HepG2 (cell line): ENCODE measurements around the gene GSK3A. TPM values are rescaled to one million over a fixed set of nuclear protein-coding genes. Genes with fewer than 3 reads are reported as not detected.

Source experiments
- ATAC-seq: fragments of 200-7000 bp; cut with Tn5 transposase; 3 replicates; pipeline ENCODE4 v1.9.1; 2020; ENCODE audit warnings: mild to moderate bottlenecking, moderate library complexity
- BruUV-seq: library from RNA; stranded (reverse); fragments of 400-500 nt; replicated peaks from 2 replicates; lab custom pipeline; 2021; lab: Mats Ljungman, UMichigan
- CTCF ChIA-PET: fragments of 300-600 bp; formaldehyde crosslinking; extraction: SDS; loops from one replicate; lab custom pipeline; 2021; ENCODE audit warnings: low total read pairs, inconsistent platforms, low intra/inter-chr PET ratio; lab: Yijun Ruan, JAX
- POLR2A ChIA-PET: fragments of 350-600 bp; sonication (Branson Sonifier 250); formaldehyde crosslinking; loops from one replicate; lab custom pipeline; 2020; ENCODE audit warnings: antibody characterized with exemption, inconsistent platforms; lab: Yijun Ruan, JAX
- DNase-seq: peaks from one replicate; pipeline ENCODE4 v3.0.0-alpha.2; 2015; ENCODE audit warnings: low spot score
- FAIRE-seq: peaks from 3 replicates; lab custom pipeline; 2011; peaks lifted over from hg19 to GRCh38; lab: Jason Lieb, UNC
- H2AFZ ChIP-seq: one replicate; pipeline ENCODE4 v1.6.1; 2011; ENCODE audit warnings: low read length, inconsistent platforms
- H3K27ac ChIP-seq: fragments of 300-600 bp; 3 replicates; pipeline ENCODE4 v1.8.0; 2011; ENCODE audit warnings: mixed run types, mild to moderate bottlenecking, mixed read lengths, low read length, inconsistent platforms; ENCODE audit not compliant: insufficient read depth; ENCODE audit errors: extremely low read length
- H3K27me3 ChIP-seq, 2 experiments: fragments of 200-600 bp in 1 of 2; 2 replicates in 1 of 2; 3 replicates in 1 of 2; pipeline versions ENCODE4 v1.6.0 to v1.8.0; 2011; ENCODE audit warnings: low read length in 2 of 2, mild to moderate bottlenecking in 2 of 2, moderate library complexity in 2 of 2, inconsistent platforms in 1 of 2; ENCODE audit not compliant: insufficient read depth in 2 of 2, control insufficient read depth in 1 of 2
- H3K36me3 ChIP-seq, 2 experiments: fragments of 200-600 bp in 1 of 2; replicated peaks in 1 of 2; 2 replicates in 1 of 2; 3 replicates in 1 of 2; pipeline versions ENCODE4 v1.5.1 to v1.8.0; 2011; ENCODE audit warnings: low read length in 2 of 2, inconsistent platforms in 1 of 2; ENCODE audit not compliant: insufficient read depth in 2 of 2, control insufficient read depth in 1 of 2
- H3K4me1 ChIP-seq: 2 replicates; pipeline ENCODE4 v1.5.1; 2012; ENCODE audit warnings: low read length, inconsistent platforms; ENCODE audit not compliant: insufficient read depth
- H3K4me2 ChIP-seq: 2 replicates; pipeline ENCODE4 v1.6.0; 2011; ENCODE audit warnings: low read depth, low read length, inconsistent platforms
- H3K4me3 ChIP-seq, 3 experiments: fragments of 200-600 bp in 1 of 3; sonication (generic), shearing (Covaris generic) in 1 of 3; replicated peaks in 1 of 3; 2 replicates each; pipeline ENCODE4 v1.5.1; 2011 to 2016; ENCODE audit warnings: low read length in 3 of 3, inconsistent platforms in 2 of 3, low read depth in 2 of 3, mild to moderate bottlenecking in 2 of 3, control low read depth in 1 of 3, mixed read lengths in 1 of 3; ENCODE audit not compliant: insufficient read depth in 1 of 3
- H3K79me2 ChIP-seq: one replicate; pipeline ENCODE4 v1.6.1; 2011; ENCODE audit warnings: low read length, inconsistent platforms; ENCODE audit not compliant: insufficient read depth
- H3K9ac ChIP-seq: 2 replicates; pipeline ENCODE4 v1.6.0; 2011; ENCODE audit warnings: mild to moderate bottlenecking, low read depth, low read length, inconsistent platforms; ENCODE audit not compliant: insufficient read depth
- H3K9me3 ChIP-seq: 2 replicates; pipeline ENCODE4 v1.5.1; 2012; ENCODE audit warnings: mild to moderate bottlenecking, low read length
- H4K20me1 ChIP-seq: 2 replicates; pipeline ENCODE4 v1.6.0; 2011; ENCODE audit warnings: inconsistent platforms, mild to moderate bottlenecking, low read length, moderate library complexity; ENCODE audit not compliant: insufficient read depth
- HMG20B ChIP-seq: conservative IDR thresholded peaks from 2 replicates; pipeline ENCODE4 v1.6.1; 2016; ENCODE audit warnings: missing genetic modification reagents, missing compliant biosample characterization
- HNF4G ChIP-seq, 2 experiments: sonication (generic) in 1 of 2; formaldehyde crosslinking in 1 of 2; IDR thresholded peaks; 2 replicates each; pipeline versions ENCODE4 v1.4.0 to v1.6.1; 2011 to 2020; ENCODE audit warnings: borderline replicate concordance in 2 of 2, low read depth in 2 of 2, mild to moderate bottlenecking in 2 of 2, low read length in 1 of 2, missing genetic modification reagents in 1 of 2, moderate library complexity in 1 of 2
- KDM2A ChIP-seq: sonication (generic); formaldehyde crosslinking; IDR thresholded peaks from 2 replicates; pipeline ENCODE4 v1.4.0; 2020; ENCODE audit warnings: low read depth, missing genetic modification reagents, borderline replicate concordance
- KDM6A ChIP-seq: IDR thresholded peaks from 2 replicates; pipeline ENCODE4 v1.6.1; 2016; ENCODE audit warnings: low read depth
- MYNN ChIP-seq: sonication (generic); formaldehyde crosslinking; IDR thresholded peaks from 2 replicates; pipeline ENCODE4 v1.4.0; 2020; ENCODE audit warnings: mild to moderate bottlenecking, low read depth, missing genetic modification reagents
- POLR2A ChIP-seq, 2 experiments: IDR thresholded peaks; 2 replicates each; pipeline ENCODE4 v1.6.1; 2011; ENCODE audit warnings: low read depth in 2 of 2, low read length in 2 of 2, mild to moderate bottlenecking in 1 of 2, moderate library complexity in 1 of 2; ENCODE audit not compliant: insufficient read depth in 1 of 2
- ZKSCAN8 ChIP-seq: IDR thresholded peaks from 2 replicates; pipeline ENCODE4 v1.6.1; 2016; ENCODE audit warnings: borderline replicate concordance, missing genetic modification reagents, missing compliant biosample characterization
- ZMYM3 ChIP-seq: sonication (generic); formaldehyde crosslinking; IDR thresholded peaks from 2 replicates; pipeline ENCODE4 v1.5.1; 2020; ENCODE audit warnings: mild to moderate bottlenecking, missing genetic modification reagents
- ZNF446 ChIP-seq: sonication (generic); formaldehyde crosslinking; IDR thresholded peaks from 2 replicates; pipeline ENCODE4 v1.5.0; 2020; ENCODE audit warnings: mild to moderate bottlenecking, missing genetic modification reagents
- ZNF546 ChIP-seq: sonication (generic); formaldehyde crosslinking; conservative IDR thresholded peaks from 2 replicates; pipeline ENCODE4 v1.8.1; 2023; ENCODE audit warnings: mild to moderate bottlenecking, missing genetic modification reagents
- ZNF616 ChIP-seq: sonication (generic); formaldehyde crosslinking; IDR thresholded peaks from 2 replicates; pipeline ENCODE4 v1.5.0; 2020; ENCODE audit warnings: low read depth, mild to moderate bottlenecking, missing genetic modification reagents
- ZNF772 ChIP-seq: sonication (generic); formaldehyde crosslinking; IDR thresholded peaks from 2 replicates; pipeline ENCODE4 v1.5.0; 2020; ENCODE audit warnings: mild to moderate bottlenecking, missing genetic modification reagents
- WGBS: methylation state at CpG from one replicate; pipeline ENCODE4 v1.1.6; 2017; ENCODE audit warnings: low lambda C conversion rate; 5-methylcytosine and 5-hydroxymethylcytosine counted together
- in situ Hi-C: cut with HindIII; loops from 2 replicates; pipeline ENCODE4 v1.10.0; 2017; ENCODE audit warnings: low pct_unique_long_range_greater_than_20kb; ENCODE audit not compliant: extremely low pct_ligation_motif_present
- intact Hi-C: fragments of 100-400 bp; cut with micrococcal nuclease; formaldehyde crosslinking; loops from one replicate; pipeline ENCODE4 v1.10.0; 2022; ENCODE audit not compliant: unreplicated experiment
- polyA plus RNA-seq, 8 experiments: library from polyadenylated mRNA; depleted of rRNA in 3 of 8; stranded (reverse) in 7 of 8; unstranded in 1 of 8; fragments of >200 nt; fragmentation: Illumina TruSeq in 4 of 8; extraction: Trizol in 4 of 8; gene quantifications; 2 replicates each; pipeline versions ENCODE4 v1.2.1 to v1.2.3, GENCODE V29; 2011 to 2016; ENCODE audit warnings: low read depth in 4 of 8, missing spikeins in 1 of 8, mixed read lengths in 1 of 8; ENCODE audit not compliant: insufficient read depth in 1 of 8
- total RNA-seq, 5 experiments: library from RNA; depleted of rRNA; stranded (reverse); fragments of >200 nt; fragmentation: Illumina TruSeq; extraction: Trizol; gene quantifications; 2 replicates each; pipeline ENCODE4 v1.2.3, GENCODE V29; 2016; ENCODE audit warnings: low read depth in 1 of 5
- TF ChIP-seq, protein P1 (sequence below): sonication (generic); formaldehyde crosslinking; IDR thresholded peaks from 2 replicates; pipeline ENCODE4 v1.5.1; 2020; ENCODE audit warnings: mild to moderate bottlenecking, moderate library complexity, missing genetic modification reagents
- TF ChIP-seq, protein P2 (sequence below): sonication (generic); formaldehyde crosslinking; IDR thresholded peaks from 2 replicates; pipeline ENCODE4 v1.4.0; 2020; ENCODE audit warnings: missing genetic modification reagents
- TF ChIP-seq, protein P3 (sequence below), 2 experiments: sonication (generic) in 1 of 2; formaldehyde crosslinking in 1 of 2; IDR thresholded peaks; 2 replicates each; pipeline versions ENCODE4 v1.5.1 to v1.6.1; 2011 to 2020; ENCODE audit warnings: borderline replicate concordance in 1 of 2, low read depth in 1 of 2, low read length in 1 of 2, mild to moderate bottlenecking in 1 of 2, missing genetic modification reagents in 1 of 2, moderate library complexity in 1 of 2

The GSK3A gene
- total and polyA plus RNA-seq, 2 of the 13 experiments (the other 11 are each of a cell fraction or from before 2014, with no cell fraction given): 16.9 to 52.5 TPM

GRCh38 chr19:42268142-42268703 lies 25.8 kb upstream of the GSK3A start:
- FAIRE-seq (no peak), DNase-seq (peak; percentile 98), ATAC-seq (peak; percentile 68)
- Histone ChIP-seq H3K4me3 (peak overlapping the region; percentile 59 to 81 (median 81)), H3K4me1 (peaks cover 29% of the 10 kb centered on the region), H3K9ac (peak overlapping the region; percentile 97), H3K27ac (peak overlapping the region; percentile 96), H3K79me2 (peaks cover 19% of the 10 kb centered on the region), H2AFZ (peak overlapping the region; percentile 71), H3K27me3 (no peaks in the 10 kb centered on the region; a peak in 1 of 5 replicates), H4K20me1 (no peaks in the 10 kb centered on the region), H3K36me3 (peaks cover 0 to 5% of the 10 kb centered on the region in 2 experiments; a peak in 2 of 5 replicates), H3K4me2 (peak overlapping the region; percentile 99), H3K9me3 (no peaks in the 10 kb centered on the region)
- no TSS peak for BruUV-seq
- WGBS: 0% methylated on average over 4 of the region's 46 CpGs
- intact Hi-C loops: loop anchor here (1.0 kb wide), 2 partner anchors 12 to 24 kb away; no protein-coding TSS in a partner anchor
- in situ Hi-C loops: no loop called here
- ChIA-PET CTCF (no interaction called here), POLR2A (interaction anchor here (1.0 to 1.3 kb wide), 4 partner anchors 13 to 26 kb away, joined by 3 to 7 read pairs (median 3); partner anchors contain the start of gene GSK3A)
- TF ChIP-seq KDM6A (CRISPR knock-in tag) (peak; percentile 45; the same call in 1 of the 2 replicates), POLR2A (IDR thresholded peaks at IDR 0.05; ENCODE audit: insufficient read depth in 1 of 2, low read depth in 2 of 2, low read length in 2 of 2) (peak; percentile 45 to 79; a peak in 3 of 4 replicates), ZNF616 (CRISPR knock-in tag) (no peak), ZMYM3 (CRISPR knock-in tag) (no peak; the same call in 1 of the 2 replicates), ZKSCAN8 (CRISPR knock-in tag) (no peak), ZNF446 (CRISPR knock-in tag) (no peak), HMG20B (CRISPR knock-in tag) (0 out of 2 replicates have a peak, but pooled peaks have one; percentile 26), HNF4G (IDR thresholded peaks at IDR 0.05; ENCODE audit: borderline replicate concordance, low read depth, low read length) (peak; percentile 67; the same call in 1 of the 2 replicates), HNF4G (CRISPR knock-in tag; IDR thresholded peaks at IDR 0.05; ENCODE audit: borderline replicate concordance, low read depth) (no peak), ZNF772 (CRISPR knock-in tag) (peak; percentile 73), ZNF546 (0 out of 2 replicates have a peak, but pooled peaks have one; percentile 70), KDM2A (CRISPR knock-in tag) (peak; percentile 62), MYNN (CRISPR knock-in tag) (no peak)
- TF ChIP-seq, protein P1, sequence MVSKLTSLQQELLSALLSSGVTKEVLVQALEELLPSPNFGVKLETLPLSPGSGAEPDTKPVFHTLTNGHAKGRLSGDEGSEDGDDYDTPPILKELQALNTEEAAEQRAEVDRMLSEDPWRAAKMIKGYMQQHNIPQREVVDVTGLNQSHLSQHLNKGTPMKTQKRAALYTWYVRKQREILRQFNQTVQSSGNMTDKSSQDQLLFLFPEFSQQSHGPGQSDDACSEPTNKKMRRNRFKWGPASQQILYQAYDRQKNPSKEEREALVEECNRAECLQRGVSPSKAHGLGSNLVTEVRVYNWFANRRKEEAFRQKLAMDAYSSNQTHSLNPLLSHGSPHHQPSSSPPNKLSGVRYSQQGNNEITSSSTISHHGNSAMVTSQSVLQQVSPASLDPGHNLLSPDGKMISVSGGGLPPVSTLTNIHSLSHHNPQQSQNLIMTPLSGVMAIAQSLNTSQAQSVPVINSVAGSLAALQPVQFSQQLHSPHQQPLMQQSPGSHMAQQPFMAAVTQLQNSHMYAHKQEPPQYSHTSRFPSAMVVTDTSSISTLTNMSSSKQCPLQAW (CRISPR knock-in tag): 0 out of 2 replicates have a peak, but pooled peaks have one; percentile 32
- TF ChIP-seq, protein P2, sequence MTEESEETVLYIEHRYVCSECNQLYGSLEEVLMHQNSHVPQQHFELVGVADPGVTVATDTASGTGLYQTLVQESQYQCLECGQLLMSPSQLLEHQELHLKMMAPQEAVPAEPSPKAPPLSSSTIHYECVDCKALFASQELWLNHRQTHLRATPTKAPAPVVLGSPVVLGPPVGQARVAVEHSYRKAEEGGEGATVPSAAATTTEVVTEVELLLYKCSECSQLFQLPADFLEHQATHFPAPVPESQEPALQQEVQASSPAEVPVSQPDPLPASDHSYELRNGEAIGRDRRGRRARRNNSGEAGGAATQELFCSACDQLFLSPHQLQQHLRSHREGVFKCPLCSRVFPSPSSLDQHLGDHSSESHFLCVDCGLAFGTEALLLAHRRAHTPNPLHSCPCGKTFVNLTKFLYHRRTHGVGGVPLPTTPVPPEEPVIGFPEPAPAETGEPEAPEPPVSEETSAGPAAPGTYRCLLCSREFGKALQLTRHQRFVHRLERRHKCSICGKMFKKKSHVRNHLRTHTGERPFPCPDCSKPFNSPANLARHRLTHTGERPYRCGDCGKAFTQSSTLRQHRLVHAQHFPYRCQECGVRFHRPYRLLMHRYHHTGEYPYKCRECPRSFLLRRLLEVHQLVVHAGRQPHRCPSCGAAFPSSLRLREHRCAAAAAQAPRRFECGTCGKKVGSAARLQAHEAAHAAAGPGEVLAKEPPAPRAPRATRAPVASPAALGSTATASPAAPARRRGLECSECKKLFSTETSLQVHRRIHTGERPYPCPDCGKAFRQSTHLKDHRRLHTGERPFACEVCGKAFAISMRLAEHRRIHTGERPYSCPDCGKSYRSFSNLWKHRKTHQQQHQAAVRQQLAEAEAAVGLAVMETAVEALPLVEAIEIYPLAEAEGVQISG: peak; percentile 71
- TF ChIP-seq, protein P3, sequence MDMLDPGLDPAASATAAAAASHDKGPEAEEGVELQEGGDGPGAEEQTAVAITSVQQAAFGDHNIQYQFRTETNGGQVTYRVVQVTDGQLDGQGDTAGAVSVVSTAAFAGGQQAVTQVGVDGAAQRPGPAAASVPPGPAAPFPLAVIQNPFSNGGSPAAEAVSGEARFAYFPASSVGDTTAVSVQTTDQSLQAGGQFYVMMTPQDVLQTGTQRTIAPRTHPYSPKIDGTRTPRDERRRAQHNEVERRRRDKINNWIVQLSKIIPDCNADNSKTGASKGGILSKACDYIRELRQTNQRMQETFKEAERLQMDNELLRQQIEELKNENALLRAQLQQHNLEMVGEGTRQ (IDR thresholded peaks at IDR 0.05; ENCODE audit: low read depth, low read length): peak; percentile 51; the same call in 1 of the 2 replicates
- TF ChIP-seq, protein P3 (CRISPR knock-in tag; IDR thresholded peaks at IDR 0.05; ENCODE audit: borderline replicate concordance): peak; percentile 76; the same call in 1 of the 2 replicates
